K562 (cell line): ENCODE measurements around the gene SCFD2. TPM values are rescaled to one million over a fixed set of nuclear protein-coding genes. Genes with fewer than 3 reads are reported as not detected.

Experiments used
- ELK1 ChIP-seq: sonication (generic); formaldehyde crosslinking; IDR thresholded peaks from 2 replicates; pipeline ENCODE4 v1.8.1; 2022; ENCODE audit warnings: missing genetic modification reagents
- FOXK1 ChIP-seq: sonication (generic); formaldehyde crosslinking; IDR thresholded peaks from 2 replicates; pipeline ENCODE4 v1.8.0; 2022; ENCODE audit warnings: missing genetic modification reagents, mild to moderate bottlenecking, borderline replicate concordance
- GTF2E2 ChIP-seq: fragments of 200-800 bp; sonication (Bioruptor generic); IDR thresholded peaks from 2 replicates; pipeline ENCODE4 v1.6.1; 2016; ENCODE audit warnings: missing genetic modification characterization, missing compliant biosample characterization
- HOMEZ ChIP-seq: fragments of 250-450 bp; sonication (Bioruptor Pico); IDR thresholded peaks from 2 replicates; pipeline ENCODE4 v1.4.0; 2020; ENCODE audit warnings: mild to moderate bottlenecking, moderate library complexity
- IRF2 ChIP-seq: sonication (generic); formaldehyde crosslinking; IDR thresholded peaks from 2 replicates; pipeline ENCODE4 v1.8.1; 2022; ENCODE audit warnings: mild to moderate bottlenecking, missing genetic modification reagents
- JUN ChIP-seq, 2 experiments: sonication (generic) in 1 of 2; formaldehyde crosslinking in 1 of 2; IDR thresholded peaks; 2 replicates each; pipeline versions ENCODE4 v1.6.1 to v1.8.0; 2012 to 2022; ENCODE audit warnings: borderline replicate concordance in 2 of 2, mild to moderate bottlenecking in 2 of 2, improper control_type of control experiment in 1 of 2, low read depth in 1 of 2, low read length in 1 of 2, missing genetic modification reagents in 1 of 2
- L3MBTL2 ChIP-seq: fragments of 450-650 bp; IDR thresholded peaks from 2 replicates; pipeline ENCODE4 v1.6.1; 2016; ENCODE audit warnings: mild to moderate bottlenecking, moderate library complexity
- SMARCA5 ChIP-seq: fragments of 450-650 bp; IDR thresholded peaks from 2 replicates; pipeline ENCODE4 v1.6.1; 2016
- TEAD2 ChIP-seq: fragments of 450-650 bp; IDR thresholded peaks from 2 replicates; pipeline ENCODE4 v1.6.1; 2016; ENCODE audit warnings: missing genetic modification characterization, control low read depth, missing compliant biosample characterization
- TSC22D4 ChIP-seq: fragments of 450-650 bp; IDR thresholded peaks from 2 replicates; pipeline ENCODE4 v1.6.1; 2016; ENCODE audit warnings: missing genetic modification characterization, missing biosample characterization, control low read depth
- TSHZ1 ChIP-seq: fragments of 250-450 bp; sonication (Bioruptor Pico); IDR thresholded peaks from 2 replicates; pipeline ENCODE4 v1.4.0; 2020; ENCODE audit warnings: mild to moderate bottlenecking, moderate library complexity
- polyA plus RNA-seq, 8 experiments: library from polyadenylated mRNA; depleted of rRNA in 4 of 8; stranded (reverse) in 5 of 8; unstranded in 3 of 8; fragments of >200 nt; fragmentation: Nextera tagmentation in 2 of 8; fragmentation: Illumina TruSeq in 1 of 8; extraction: Ambion mirVana in 2 of 8; extraction: Trizol in 1 of 8; gene quantifications; 2 replicates each; pipeline versions ENCODE4 v1.2.1 to v1.2.3, GENCODE V29; 2011 to 2014; ENCODE audit warnings: inconsistent platforms in 1 of 8, missing spikeins in 1 of 8
- total RNA-seq, 7 experiments: library from RNA; depleted of rRNA in 6 of 7; stranded (reverse); fragments of >200 nt in 6 of 7; fragmentation: Illumina TruSeq in 2 of 7; extraction: Trizol in 2 of 7; gene quantifications; 2 replicates each; pipeline versions ENCODE4 v1.2.1 to v1.2.3, GENCODE V29; 2011 to 2021; ENCODE audit warnings: low replicate concordance in 1 of 7
- TF ChIP-seq, protein P1 (sequence below): fragments of 250-450 bp; sonication (Bioruptor Pico); IDR thresholded peaks from 2 replicates; pipeline ENCODE4 v1.8.0; 2021; ENCODE audit warnings: mild to moderate bottlenecking, moderate library complexity

The SCFD2 gene
- total and polyA plus RNA-seq, 9 of the 15 experiments (the other 6 are each of a cell fraction or from before 2014, with no cell fraction given), result 5.7 to 30.3 (median 22.8) TPM

- TF ChIP-seq HOMEZ (CRISPR knock-in tag) (no peak), ELK1 (no peak), GTF2E2 (tag) (no peak), TEAD2 (no peak), FOXK1 (no peak), IRF2 (CRISPR knock-in tag) (no peak), L3MBTL2 (peak; percentile 85), JUN (IDR thresholded peaks at IDR 0.05; ENCODE audit: borderline replicate concordance, low read depth, low read length) (peak; percentile 92; the same call in 1 of the 2 replicates), JUN (CRISPR knock-in tag; IDR thresholded peaks at IDR 0.05; ENCODE audit: borderline replicate concordance) (no peak), TSC22D4 (tag) (no peak), SMARCA5 (no peak), TSHZ1 (no peak)
- TF ChIP-seq, protein P1, sequence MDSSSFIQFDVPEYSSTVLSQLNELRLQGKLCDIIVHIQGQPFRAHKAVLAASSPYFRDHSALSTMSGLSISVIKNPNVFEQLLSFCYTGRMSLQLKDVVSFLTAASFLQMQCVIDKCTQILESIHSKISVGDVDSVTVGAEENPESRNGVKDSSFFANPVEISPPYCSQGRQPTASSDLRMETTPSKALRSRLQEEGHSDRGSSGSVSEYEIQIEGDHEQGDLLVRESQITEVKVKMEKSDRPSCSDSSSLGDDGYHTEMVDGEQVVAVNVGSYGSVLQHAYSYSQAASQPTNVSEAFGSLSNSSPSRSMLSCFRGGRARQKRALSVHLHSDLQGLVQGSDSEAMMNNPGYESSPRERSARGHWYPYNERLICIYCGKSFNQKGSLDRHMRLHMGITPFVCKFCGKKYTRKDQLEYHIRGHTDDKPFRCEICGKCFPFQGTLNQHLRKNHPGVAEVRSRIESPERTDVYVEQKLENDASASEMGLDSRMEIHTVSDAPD (CRISPR knock-in tag), result no peak
Observed at GRCh38 chr4:53365486-53366300, at the start of gene SCFD2 (continued).
